Measurements from ENCODE around the gene VRK1. TPM values are rescaled to one million over a fixed set of nuclear protein-coding genes. Genes with fewer than 3 reads are reported as not detected.
"Not testable (repeated sequence)": the region's sequence is repeated elsewhere in the genome, so short reads cannot be mapped to it uniquely, and the experiment has no call there.

VRK1 gene
- total RNA-seq, 1 donor from 2014 or later = 63.5 TPM

GRCh38 chr14:96826818-96827217, 29.6 kb downstream of the VRK1 start:
- DNase-seq = no peak

GRCh38 chr14:96827290-96827689, 30.1 kb downstream of the VRK1 start:
- no peak for DNase-seq

- no peak for DNase-seq
Measured at GRCh38 chr14:96829791-96830190, 32.6 kb downstream of the VRK1 start.

DNA sequence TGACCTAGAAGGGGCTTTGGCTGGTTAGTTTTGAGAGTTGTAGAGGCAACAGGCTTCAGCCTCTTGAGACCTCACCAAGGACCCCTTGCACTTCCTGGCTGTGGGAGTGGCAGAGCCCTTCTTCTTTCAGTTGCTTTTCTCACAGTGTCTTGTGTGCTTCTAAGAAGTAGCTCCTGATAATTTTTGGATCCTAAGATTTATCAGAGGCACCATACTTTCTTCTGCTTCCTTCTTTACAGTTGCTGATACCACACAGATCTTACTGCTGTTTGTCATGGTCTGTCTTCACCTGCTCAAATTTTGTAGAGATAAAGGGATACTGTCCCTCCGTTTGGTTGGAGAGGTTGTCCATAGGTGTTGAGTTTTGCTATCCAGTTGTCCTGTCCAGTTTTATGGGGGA, 33.8 kb downstream of the VRK1 start:
- DNase-seq = no peak

GRCh38 chr14:96832351-96832750, 35.2 kb downstream of the VRK1 start:
- no peak for DNase-seq

- no peak for DNase-seq
Measured at GRCh38 chr14:96838449-96838848, 41.3 kb downstream of the VRK1 start.

GRCh38 chr14:96839251-96839650, 42.1 kb downstream of the VRK1 start:
- no peak for DNase-seq

- DNase-seq = no peak
Measured at GRCh38 chr14:96843137-96843536, 46.0 kb downstream of the VRK1 start.

DNA sequence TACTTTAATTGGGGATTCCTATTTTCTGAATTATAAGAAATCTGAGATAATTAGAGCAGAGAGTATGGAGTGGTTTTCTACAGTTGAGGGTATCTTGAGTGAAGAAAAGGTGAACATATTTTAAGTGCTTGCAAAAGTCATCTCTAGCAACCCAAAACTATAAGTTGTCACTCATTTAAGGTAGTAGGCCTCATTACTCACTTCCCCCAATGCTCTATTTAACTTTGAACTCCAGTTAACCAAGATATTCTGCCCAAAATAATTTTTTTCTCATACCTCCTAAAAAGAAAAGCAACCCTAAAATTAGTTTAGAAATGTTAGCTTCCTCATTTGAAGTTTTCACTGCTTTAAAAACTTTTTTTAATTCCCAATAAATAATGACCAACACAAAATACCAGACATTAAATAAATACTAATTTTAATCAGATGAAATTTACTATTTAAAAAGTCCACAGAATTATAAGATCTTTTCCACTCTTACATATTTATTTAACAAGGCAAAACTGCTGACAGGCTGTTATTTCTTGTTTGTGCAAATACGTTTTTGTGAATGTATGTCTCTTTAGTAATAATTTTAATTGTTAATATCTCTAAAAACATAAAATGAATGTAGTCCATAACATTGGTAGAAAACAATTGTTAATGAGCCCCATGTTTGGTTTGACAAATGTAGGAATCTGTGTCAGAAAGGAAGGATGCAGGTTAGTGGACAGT, 47.8 kb downstream of the VRK1 start:
- no peak for DNase-seq

DNA sequence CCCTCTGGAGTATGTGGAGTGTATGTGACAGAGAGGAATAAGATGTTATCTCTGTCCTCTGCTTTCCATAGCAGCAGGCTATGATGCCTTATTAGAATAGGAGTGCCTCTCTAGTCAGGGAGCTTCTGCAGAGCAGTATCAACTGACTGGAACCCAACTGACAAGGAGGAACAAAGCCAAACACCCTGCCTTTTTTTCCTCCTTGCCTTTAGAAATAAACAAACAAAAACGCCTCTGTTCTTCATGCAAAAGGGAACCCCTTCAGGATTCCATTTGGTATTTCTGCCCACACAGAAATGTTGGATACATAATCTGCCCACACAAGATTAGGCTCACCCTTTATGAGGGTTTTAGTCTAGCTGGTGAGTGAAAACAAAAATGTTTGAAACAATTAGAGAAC, 50.3 kb downstream of the VRK1 start:
- no peak for DNase-seq

DNA sequence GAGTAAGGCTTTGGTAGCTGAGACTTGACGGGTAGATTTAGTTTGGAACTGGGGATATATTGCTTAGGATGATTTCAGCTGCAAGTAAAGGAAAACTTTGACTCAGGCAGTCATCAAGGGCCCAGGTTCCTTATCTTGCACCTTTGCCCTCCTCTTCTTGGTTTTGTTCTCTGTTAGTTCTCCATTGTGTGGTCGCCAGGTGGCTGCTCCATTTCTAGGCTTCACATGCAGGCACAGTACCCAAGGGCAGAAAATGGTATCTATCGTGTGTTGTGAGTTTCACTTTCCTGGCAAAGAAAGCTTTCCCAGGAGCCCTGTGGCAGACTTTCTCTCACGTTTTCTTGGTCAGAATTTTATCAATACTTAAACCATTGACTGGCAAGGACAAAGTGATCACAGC, 50.8 kb downstream of the VRK1 start:
- no peak for DNase-seq

DNA sequence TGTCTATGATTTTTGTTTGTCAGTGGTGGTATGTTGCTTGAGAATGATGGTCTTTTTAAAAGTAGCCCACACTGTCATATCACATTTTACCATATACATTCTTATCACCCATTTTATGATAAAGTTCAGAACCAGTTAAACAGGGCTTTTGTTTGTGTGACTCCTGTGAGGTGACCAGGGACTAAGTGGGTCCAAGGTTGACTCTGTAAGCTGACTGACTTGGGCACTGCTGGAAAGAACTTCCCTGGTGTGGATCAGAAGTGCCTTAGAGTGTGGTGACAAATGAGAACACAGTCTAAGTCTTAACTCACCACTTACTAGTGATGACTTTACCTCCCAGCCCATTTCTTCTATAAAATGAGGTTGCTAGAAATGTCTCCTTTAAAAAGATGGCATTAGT, 52.6 kb downstream of the VRK1 start:
- no peak for DNase-seq

DNA sequence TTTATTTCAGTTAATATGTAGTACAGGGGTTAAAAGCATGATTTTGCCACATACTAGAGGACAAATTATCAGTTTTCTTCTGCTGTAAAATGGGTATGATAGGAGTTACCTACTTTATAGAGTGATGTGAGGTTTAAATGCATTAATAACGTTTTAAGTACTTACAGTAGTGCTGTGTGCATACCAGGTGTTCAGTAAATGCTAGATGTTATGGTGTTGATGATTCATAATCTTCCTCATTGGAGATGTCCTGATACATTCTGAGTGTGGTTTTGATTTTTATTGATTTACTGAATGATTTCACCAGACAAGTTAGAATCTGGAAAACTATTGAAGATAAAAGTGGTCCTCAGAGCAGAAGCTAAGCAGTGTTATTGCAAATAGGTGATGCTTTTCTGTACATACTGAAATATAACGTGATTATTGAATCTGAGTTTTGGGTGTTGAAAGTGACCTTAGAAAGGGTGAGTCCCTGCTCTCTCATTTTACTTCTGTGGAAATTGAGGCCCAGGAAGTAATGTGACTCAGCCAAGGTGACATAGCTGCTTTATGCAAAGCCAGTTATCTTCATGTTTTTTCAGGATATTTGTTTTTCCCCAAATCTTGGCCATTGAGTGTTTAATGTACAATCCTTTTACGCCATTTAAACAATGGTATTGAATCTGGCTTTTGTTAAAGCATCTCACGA, 54.7 kb downstream of the VRK1 start:
- no peak for DNase-seq

- no peak for DNase-seq
Measured at GRCh38 chr14:96852823-96853422, 55.7 kb downstream of the VRK1 start.

GRCh38 chr14:96858643-96859042, 61.5 kb downstream of the VRK1 start:
- no peak for DNase-seq

DNA sequence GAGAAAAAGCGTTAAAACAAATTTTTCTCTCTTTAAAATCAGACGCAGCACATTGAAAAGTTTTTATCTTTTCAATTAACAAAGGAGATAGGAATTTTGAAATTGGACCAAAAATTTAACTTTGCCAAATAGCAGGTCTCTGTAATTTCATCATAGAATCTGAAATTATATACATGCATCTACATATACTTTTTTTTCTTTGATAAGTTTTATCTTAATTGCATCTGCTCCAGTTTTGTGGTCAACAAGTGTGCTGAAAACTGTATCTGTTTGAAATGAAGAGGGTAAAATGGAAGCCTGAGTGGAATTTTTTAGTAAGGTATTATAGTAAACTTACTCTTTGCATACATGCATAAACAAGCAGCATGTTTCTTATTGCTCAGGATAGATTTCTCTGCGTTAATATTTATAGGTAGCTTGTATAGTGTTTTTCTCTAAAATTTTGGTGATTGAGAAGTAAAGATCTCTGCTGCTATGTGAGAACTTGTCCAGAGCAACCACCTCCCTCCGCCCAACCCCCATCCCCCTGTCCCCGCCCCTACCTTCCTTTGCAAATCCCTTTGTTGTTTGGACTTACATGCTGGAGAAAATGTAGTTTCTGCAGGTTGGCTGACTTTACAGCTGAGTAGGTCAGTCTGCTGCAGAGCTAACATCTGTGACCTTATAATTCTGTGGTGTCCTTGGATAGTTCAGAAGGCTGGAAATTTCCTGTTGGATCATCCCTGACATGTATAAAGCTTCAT, 64.6 kb downstream of the VRK1 start:
- DNase-seq = no peak

DNA sequence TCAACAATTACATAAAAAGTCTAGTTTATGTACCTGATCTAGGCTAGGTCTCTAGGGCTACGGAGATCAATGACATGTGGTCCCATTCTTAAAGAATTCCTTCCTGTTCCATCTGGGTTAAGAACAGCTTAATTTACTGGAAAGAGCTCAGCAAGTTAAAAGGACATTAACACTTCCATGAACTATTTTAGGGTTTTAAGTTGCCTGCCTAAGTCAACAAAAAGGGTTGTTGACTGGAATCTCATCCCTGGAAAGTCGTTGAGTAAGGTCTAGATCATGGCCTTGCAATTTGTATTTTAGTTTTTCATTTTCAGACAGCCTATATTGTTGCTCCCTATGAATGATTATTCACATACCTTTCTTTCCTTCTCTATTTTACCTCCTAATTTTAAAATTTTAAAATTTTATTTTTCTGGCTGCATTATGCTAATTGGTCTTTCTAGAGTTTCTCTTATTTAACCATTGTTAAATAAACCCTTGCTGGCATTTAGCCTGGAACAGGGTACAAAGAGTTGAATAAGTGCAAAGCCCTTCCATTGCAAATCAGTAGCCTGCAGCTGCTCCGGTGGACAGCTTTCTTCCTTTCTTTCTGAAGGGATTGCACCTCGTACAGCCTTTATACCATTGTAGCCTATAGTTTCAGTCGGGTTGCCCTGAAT, 66.3 kb downstream of the VRK1 start:
- DNase-seq = no peak

DNA sequence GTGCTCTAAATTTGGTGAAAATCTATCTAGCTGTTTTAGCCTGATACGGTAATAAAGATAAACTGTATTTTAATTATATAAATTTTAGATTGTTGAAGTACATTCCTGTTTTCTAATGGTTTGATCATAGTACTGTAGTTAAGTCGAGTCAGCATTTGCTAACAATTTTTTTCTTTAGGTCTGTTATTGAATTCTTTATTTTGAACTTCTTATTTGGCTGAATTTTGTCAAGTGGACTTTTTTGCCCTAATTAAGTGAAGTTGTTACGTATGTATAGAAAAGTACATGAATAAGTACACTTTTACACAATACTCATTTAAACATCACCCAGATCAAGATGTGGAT, 66.8 kb downstream of the VRK1 start:
- no peak for DNase-seq

DNA sequence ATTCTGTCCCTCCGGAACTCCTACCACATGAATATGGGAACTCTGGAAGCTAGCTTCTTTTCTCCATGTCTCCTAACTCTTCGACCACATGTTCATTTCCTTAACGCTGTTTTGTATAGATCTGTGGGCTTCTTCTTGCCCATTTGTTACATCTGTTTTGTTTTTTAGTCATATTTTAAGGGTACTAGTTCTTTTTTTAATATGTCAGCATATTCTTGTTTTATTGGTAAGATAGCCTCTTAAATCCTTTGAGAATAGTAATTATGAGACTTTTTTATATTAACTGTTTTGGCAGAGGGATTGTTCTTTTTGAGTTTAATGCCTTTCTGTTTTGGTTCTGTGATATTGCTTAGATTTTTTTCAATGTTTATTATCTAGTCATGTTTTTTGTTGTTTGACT, 70.5 kb downstream of the VRK1 start:
- DNase-seq = no peak

- no peak for DNase-seq
Measured at GRCh38 chr14:96874127-96874526, 76.9 kb downstream of the VRK1 start.

DNA sequence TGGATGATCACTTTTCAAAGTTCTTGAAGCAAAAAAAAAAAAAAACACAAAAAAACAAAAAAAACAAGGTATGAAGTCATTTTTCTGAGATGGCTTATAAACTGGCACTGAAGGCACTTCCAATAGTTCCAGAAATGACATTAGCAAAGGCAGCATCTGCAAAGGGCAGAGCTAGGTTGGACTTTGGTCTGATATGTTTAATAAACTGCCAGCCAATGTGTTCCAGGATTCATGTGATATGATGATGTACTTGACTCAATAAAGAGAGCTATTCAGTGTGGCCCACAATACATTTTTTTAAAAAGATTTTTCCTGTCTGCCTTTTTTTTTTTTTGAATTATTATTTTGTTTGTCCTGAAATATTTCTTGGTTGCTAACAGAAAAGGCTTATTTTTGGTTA, 79.6 kb downstream of the VRK1 start:
- no peak for DNase-seq

GRCh38 chr14:96881713-96882112, 84.5 kb downstream of the VRK1 start:
- no peak for DNase-seq

DNA sequence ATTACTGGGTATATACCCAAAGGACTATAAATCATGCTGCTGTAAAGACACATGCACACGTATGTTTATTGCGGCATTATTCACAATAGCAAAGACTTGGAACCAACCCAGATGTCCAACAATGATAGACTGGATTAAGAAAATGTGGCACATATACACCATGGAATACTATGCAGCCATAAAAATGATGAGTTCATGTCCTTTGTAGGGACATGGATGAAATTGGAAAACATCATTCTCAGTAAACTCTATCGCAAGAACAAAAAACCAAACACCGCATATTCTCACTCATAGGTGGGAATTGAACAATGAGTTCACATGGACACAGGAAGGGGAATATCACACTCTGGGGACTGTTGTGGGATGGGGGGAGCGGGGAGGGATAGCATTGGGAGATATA, 86.8 kb downstream of the VRK1 start:
- DNase-seq = not testable (repeated sequence)
